Transverse colon (tissue), 4 donors: ENCODE data around the gene GBE1. TPM values are rescaled to one million over a fixed set of nuclear protein-coding genes. Genes with fewer than 3 reads are reported as not detected.
A peak's percentile ranks its signal among the peaks of the same experiment; 100 is the strongest.

Source experiments
- DNase-seq: peaks from one replicate; pipeline ENCODE4 v3.0.0-alpha.2; 2019
- H3K27ac ChIP-seq, 4 donors: fragments of 200-600 bp; sonication (generic); 2 replicates each; pipeline ENCODE4 v1.5.1; 2016 to 2018; ENCODE audit warnings: inconsistent platforms in 4 of 4
- H3K27me3 ChIP-seq: fragments of 200-600 bp; sonication (generic); 2 replicates; pipeline ENCODE4 v1.5.1; 2017; ENCODE audit warnings: inconsistent platforms
- H3K36me3 ChIP-seq, 4 donors: fragments of 200-600 bp; sonication (generic); 2 replicates each; pipeline ENCODE4 v1.5.1; 2017 to 2019; ENCODE audit warnings: inconsistent platforms in 4 of 4
- H3K4me1 ChIP-seq, 4 donors: fragments of 200-600 bp; sonication (generic); 2 replicates each; pipeline ENCODE4 v1.5.1; 2017 to 2020; ENCODE audit warnings: inconsistent platforms in 4 of 4
- H3K4me3 ChIP-seq, 4 donors: fragments of 200-600 bp; sonication (generic); 1 replicate in 1 of 4; 2 replicates in 3 of 4; pipeline versions ENCODE4 v1.5.1 to v1.6.1; 2017 to 2019; ENCODE audit warnings: inconsistent platforms in 4 of 4
- H3K9me3 ChIP-seq, 2 donors: fragments of 200-600 bp; sonication (generic); 2 replicates each; pipeline ENCODE4 v1.5.1; 2017 to 2019; ENCODE audit warnings: inconsistent platforms in 2 of 2
- EP300 ChIP-seq: sonication (generic); formaldehyde crosslinking; IDR thresholded peaks from one replicate; pipeline ENCODE4 v1.6.1; 2017; ENCODE audit warnings: antibody characterized with exemption, low read depth
- POLR2A ChIP-seq: fragments of 450-650 bp; IDR thresholded peaks from one replicate; pipeline ENCODE4 v1.6.1; 2016; ENCODE audit warnings: antibody characterized with exemption, mild to moderate bottlenecking, moderate library complexity
- POLR2AphosphoS5 ChIP-seq, 3 donors: sonication (generic); formaldehyde crosslinking; IDR thresholded peaks; one replicate each; pipeline ENCODE4 v1.6.1; 2016; ENCODE audit warnings: antibody characterized with exemption in 3 of 3
- WGBS, 2 donors: methylation state at CpG; one replicate each; pipeline ENCODE4 v1.1.5; 2018; ENCODE audit warnings: low coverage in 1 of 2; 5-methylcytosine and 5-hydroxymethylcytosine counted together
- in situ Hi-C, 4 donors: fragments of 200-750 bp; cut with MboI; loops; one replicate each; pipeline versions ENCODE4 v1.15.0 to v1.15.1; 2017; ENCODE audit warnings: low sequenced_read_pairs in 3 of 4, low pct_ligation_motif_present in 1 of 4, low pct_unique_long_range_greater_than_20kb in 1 of 4
- intact Hi-C: fragments of 100-400 bp; cut with DNase I; formaldehyde crosslinking; loops from one replicate; pipeline ENCODE4 v1.15.1; 2023; ENCODE audit warnings: low total_unique reads
- total RNA-seq, 4 donors: library from RNA; depleted of rRNA; stranded (reverse); fragments of >200 nt; gene quantifications; one replicate each; pipeline ENCODE4 v1.1.0, GENCODE V29; 2016
- TF ChIP-seq, protein P1 (sequence below), 5 experiments: fragments of 200-600 bp in 3 of 5; fragments of 450-650 bp in 2 of 5; sonication (generic) in 3 of 5; IDR thresholded peaks; 1 replicate in 2 of 5; 2 replicates in 3 of 5; pipeline ENCODE4 v1.5.1; 2016 to 2017; ENCODE audit warnings: antibody characterized with exemption in 5 of 5, inconsistent platforms in 3 of 5, mild to moderate bottlenecking in 2 of 5, moderate library complexity in 1 of 5

Gene GBE1
- total RNA-seq, 4 donors from 2014 or later, result 3.0 to 24.3 (median 16.7) TPM

DNA sequence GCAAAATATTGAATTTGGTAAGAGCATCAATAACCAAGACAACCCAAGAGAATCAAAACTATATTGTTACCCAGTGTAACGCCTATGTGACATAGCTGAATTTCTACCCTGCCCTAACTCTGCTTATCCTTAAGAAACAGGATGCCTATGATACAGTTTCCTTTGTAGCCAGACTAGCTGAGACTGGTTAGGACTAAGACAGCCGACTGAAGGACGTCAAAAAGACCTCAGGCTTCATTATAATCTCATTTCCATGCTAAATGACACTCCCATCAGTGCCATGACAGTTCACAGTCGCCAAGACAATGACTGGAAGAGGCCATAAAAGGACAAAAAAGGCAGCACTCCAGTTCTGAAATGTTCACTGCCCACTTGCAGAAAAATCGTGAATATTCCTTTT lies 66.8 kb downstream of the GBE1 start:
- intact Hi-C loops, result no loop called here
- H3K4me1 ChIP-seq, result no peaks in the 10 kb centered on the region
- no peak overlapping the region for H3K4me3 ChIP-seq
- 89 to 93% methylated on average over 5 of the region's 5 CpGs for WGBS, 2 donors
- H3K27me3 ChIP-seq, result no peaks in the 10 kb centered on the region
- TF ChIP-seq POLR2A, result no peak
- TF ChIP-seq EP300, result no peak
- TF ChIP-seq, protein P1, sequence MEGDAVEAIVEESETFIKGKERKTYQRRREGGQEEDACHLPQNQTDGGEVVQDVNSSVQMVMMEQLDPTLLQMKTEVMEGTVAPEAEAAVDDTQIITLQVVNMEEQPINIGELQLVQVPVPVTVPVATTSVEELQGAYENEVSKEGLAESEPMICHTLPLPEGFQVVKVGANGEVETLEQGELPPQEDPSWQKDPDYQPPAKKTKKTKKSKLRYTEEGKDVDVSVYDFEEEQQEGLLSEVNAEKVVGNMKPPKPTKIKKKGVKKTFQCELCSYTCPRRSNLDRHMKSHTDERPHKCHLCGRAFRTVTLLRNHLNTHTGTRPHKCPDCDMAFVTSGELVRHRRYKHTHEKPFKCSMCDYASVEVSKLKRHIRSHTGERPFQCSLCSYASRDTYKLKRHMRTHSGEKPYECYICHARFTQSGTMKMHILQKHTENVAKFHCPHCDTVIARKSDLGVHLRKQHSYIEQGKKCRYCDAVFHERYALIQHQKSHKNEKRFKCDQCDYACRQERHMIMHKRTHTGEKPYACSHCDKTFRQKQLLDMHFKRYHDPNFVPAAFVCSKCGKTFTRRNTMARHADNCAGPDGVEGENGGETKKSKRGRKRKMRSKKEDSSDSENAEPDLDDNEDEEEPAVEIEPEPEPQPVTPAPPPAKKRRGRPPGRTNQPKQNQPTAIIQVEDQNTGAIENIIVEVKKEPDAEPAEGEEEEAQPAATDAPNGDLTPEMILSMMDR (IDR thresholded peaks at IDR 0.05), result no peak
- TF ChIP-seq POLR2AphosphoS5 (IDR thresholded peaks at IDR 0.05), result no peak
- in situ Hi-C loops, result no loop called here
- no peaks in the 10 kb centered on the region for H3K9me3 ChIP-seq
- no peak for DNase-seq
- no peaks in the 10 kb centered on the region for H3K36me3 ChIP-seq
- no peak overlapping the region for H3K27ac ChIP-seq

DNA sequence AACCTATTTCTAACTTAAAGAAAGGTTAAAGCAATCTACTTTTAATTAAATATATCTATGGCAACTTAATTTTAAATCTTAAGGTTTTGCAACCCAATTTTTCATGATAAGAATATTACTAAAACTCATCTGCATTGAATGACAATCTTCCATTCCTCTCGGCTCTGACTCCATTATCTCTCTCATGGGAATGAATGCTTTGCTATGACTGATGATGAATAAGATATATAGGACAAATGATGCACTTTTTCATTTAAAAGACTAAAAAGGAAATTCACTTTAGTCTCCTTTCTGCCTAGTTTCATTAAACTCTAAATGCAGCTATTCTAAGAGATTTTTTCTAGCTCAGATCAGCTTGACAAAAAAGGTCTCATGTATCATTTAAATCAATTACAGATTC lies 68.7 kb downstream of the GBE1 start:
- no peaks in the 10 kb centered on the region for H3K36me3 ChIP-seq
- in situ Hi-C loops, result no loop called here
- 84 to 88% methylated on average over 1 of the region's 1 CpG for WGBS, 2 donors
- H3K27me3 ChIP-seq, result no peaks in the 10 kb centered on the region
- intact Hi-C loops, result no loop called here
- no peaks in the 10 kb centered on the region for H3K9me3 ChIP-seq
- DNase-seq, result no peak
- no peak overlapping the region for H3K27ac ChIP-seq
- TF ChIP-seq POLR2A (no peak), EP300 (no peak), POLR2AphosphoS5 (IDR thresholded peaks at IDR 0.05) (no peak)
- TF ChIP-seq, protein P1 (IDR thresholded peaks at IDR 0.05), result no peak
- H3K4me1 ChIP-seq, result no peaks in the 10 kb centered on the region
- H3K4me3 ChIP-seq, result no peak overlapping the region

DNA sequence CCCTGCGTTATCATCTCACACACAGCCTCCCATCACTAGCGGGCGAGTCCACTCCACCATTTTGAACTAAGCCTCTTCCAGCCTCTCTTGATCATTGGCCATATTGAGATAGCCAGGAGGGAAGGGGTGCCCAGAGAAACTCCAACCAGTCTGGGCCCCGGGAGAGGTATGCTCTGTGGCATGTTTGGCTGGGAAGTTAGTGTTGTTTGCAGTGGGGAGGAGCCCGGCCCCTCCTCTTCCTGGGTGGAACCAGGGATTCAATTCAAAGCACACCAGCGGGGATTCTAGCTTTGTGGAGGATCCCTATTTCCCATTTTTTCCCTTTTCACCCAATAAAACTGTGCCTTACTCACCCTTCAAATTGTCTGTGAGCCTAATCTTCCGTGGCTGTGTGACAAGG lies 71.8 kb downstream of the GBE1 start:
- in situ Hi-C loops (no loop called here), intact Hi-C loops (no loop called here)
- Histone ChIP-seq H3K4me3 (no peak overlapping the region), H3K9me3 (no peaks in the 10 kb centered on the region), H3K36me3 (no peaks in the 10 kb centered on the region), H3K4me1 (peaks cover 0 to 9% (median 0%) of the 10 kb centered on the region in 4 donors), H3K27ac (no peak overlapping the region), H3K27me3 (no peaks in the 10 kb centered on the region)
- TF ChIP-seq, protein P1 (IDR thresholded peaks at IDR 0.05), result no peak
- TF ChIP-seq POLR2A (no peak), EP300 (no peak), POLR2AphosphoS5 (IDR thresholded peaks at IDR 0.05) (no peak)
- DNase-seq, result no peak
- 94 to 97% methylated on average over 4 to 7 of the region's 7 CpGs for WGBS, 2 donors

DNA sequence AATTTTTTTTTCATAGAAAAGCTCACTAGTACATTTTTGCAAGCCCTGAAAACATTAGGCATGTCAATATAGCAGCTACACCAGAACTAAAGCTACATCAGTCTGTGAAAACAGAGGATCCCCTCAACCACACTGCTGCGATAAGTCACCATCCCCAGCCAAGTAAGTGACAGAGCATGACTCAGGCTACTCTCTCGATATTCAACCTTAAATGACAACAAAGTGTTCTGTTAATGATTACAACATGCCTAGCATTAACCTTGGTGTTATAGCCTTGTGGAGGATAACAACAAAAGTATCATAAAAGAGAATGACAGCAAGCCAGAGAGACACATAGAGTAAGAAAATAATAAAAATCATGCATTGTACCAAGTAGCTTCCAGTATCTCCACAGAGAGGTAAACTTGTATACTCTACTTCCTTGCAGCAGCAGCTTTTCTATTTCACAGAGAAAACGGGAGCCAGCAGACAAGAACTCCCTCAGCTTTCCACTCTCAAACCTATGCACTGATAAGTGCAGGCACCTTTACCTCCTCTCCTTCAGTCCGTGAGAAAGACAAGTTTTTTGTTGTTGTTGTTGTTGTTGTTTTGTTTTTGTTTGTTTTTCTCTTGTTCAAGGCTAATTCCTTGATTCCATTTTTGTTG lies 76.6 kb downstream of the GBE1 start:
- Histone ChIP-seq H3K4me1 (peaks cover 0 to 12% (median 0%) of the 10 kb centered on the region in 4 donors), H3K4me3 (no peak overlapping the region), H3K9me3 (no peaks in the 10 kb centered on the region), H3K27me3 (no peaks in the 10 kb centered on the region), H3K36me3 (no peaks in the 10 kb centered on the region), H3K27ac (peak overlapping the region in 2 of 4 donors; percentile 31 to 33)
- no peak for DNase-seq
- in situ Hi-C loops, result no loop called here
- 47 to 58% methylated on average over 3 to 4 of the region's 4 CpGs for WGBS, 2 donors
- TF ChIP-seq POLR2A (no peak), EP300 (no peak), POLR2AphosphoS5 (IDR thresholded peaks at IDR 0.05) (no peak)
- TF ChIP-seq, protein P1 (IDR thresholded peaks at IDR 0.05), result no peak
- intact Hi-C loops, result no loop called here
